Astrocyte (in vitro differentiated cells and primary cell): Measurements from ENCODE around the gene ALDH1B1. TPM values are rescaled to one million over a fixed set of nuclear protein-coding genes. Genes with fewer than 3 reads are reported as not detected.

Experiments
- DNase-seq: peaks from one replicate; pipeline ENCODE4 v3.0.0-alpha.2; 2010; ENCODE audit warnings: low read depth
- FAIRE-seq: peaks from 2 replicates; lab custom pipeline; 2011; peaks lifted over from hg19 to GRCh38; lab: Jason Lieb, UNC
- H2AFZ ChIP-seq: 2 replicates; pipeline ENCODE4 v1.6.0; 2012; ENCODE audit warnings: low read depth, low read length, inconsistent platforms
- H3K27ac ChIP-seq: 2 replicates; pipeline ENCODE4 v1.5.1; 2011; ENCODE audit warnings: low read depth, low read length, inconsistent platforms
- H3K27me3 ChIP-seq: 2 replicates; pipeline ENCODE4 v1.6.0; 2011; ENCODE audit warnings: low read length, inconsistent platforms; ENCODE audit not compliant: insufficient read depth
- H3K36me3 ChIP-seq: 2 replicates; pipeline ENCODE4 v1.5.1; 2011; ENCODE audit warnings: low read length, inconsistent platforms; ENCODE audit not compliant: insufficient read depth
- H3K4me1 ChIP-seq: 2 replicates; pipeline ENCODE4 v1.5.1; 2011; ENCODE audit warnings: low read length, inconsistent platforms; ENCODE audit not compliant: insufficient read depth
- H3K4me2 ChIP-seq: 2 replicates; pipeline ENCODE4 v1.6.0; 2012; ENCODE audit warnings: low read length, inconsistent platforms
- H3K4me3 ChIP-seq: 2 replicates; pipeline ENCODE4 v1.5.1; 2011; ENCODE audit warnings: low read depth, mild to moderate bottlenecking, low read length, inconsistent platforms; ENCODE audit not compliant: insufficient read depth
- H3K79me2 ChIP-seq: 2 replicates; pipeline ENCODE4 v1.6.0; 2012; ENCODE audit warnings: mild to moderate bottlenecking, low read length, inconsistent platforms; ENCODE audit not compliant: insufficient read depth
- H3K9ac ChIP-seq: 2 replicates; pipeline ENCODE4 v1.6.0; 2012; ENCODE audit warnings: mild to moderate bottlenecking, low read length, inconsistent platforms
- H3K9me3 ChIP-seq: 2 replicates; pipeline ENCODE4 v1.5.1; 2012; ENCODE audit warnings: low read depth, mild to moderate bottlenecking, low read length, inconsistent platforms; ENCODE audit not compliant: insufficient read depth
- H4K20me1 ChIP-seq: 2 replicates; pipeline ENCODE4 v1.6.0; 2012; ENCODE audit warnings: low read length, inconsistent platforms; ENCODE audit not compliant: insufficient read depth
- H3K27ac Mint-ChIP-seq: one replicate; pipeline ENCODE4 v1.8.0; 2021; ENCODE audit warnings: mild to moderate bottlenecking, mixed read lengths; ENCODE audit not compliant: unreplicated experiment
- H3K27me3 Mint-ChIP-seq: one replicate; pipeline ENCODE4 v1.8.0; 2021; ENCODE audit warnings: low read depth, mixed read lengths; ENCODE audit not compliant: unreplicated experiment
- H3K36me3 Mint-ChIP-seq: one replicate; pipeline ENCODE4 v1.8.0; 2021; ENCODE audit warnings: low read depth, mixed read lengths; ENCODE audit not compliant: unreplicated experiment
- H3K4me1 Mint-ChIP-seq: one replicate; pipeline ENCODE4 v1.8.0; 2021; ENCODE audit warnings: low read depth, mixed read lengths; ENCODE audit not compliant: unreplicated experiment
- H3K4me3 Mint-ChIP-seq: one replicate; pipeline ENCODE4 v1.8.0; 2021; ENCODE audit warnings: mild to moderate bottlenecking, moderate library complexity, mixed read lengths; ENCODE audit not compliant: unreplicated experiment
- H3K9me3 Mint-ChIP-seq: one replicate; pipeline ENCODE4 v1.8.0; 2021; ENCODE audit warnings: mild to moderate bottlenecking, mixed read lengths; ENCODE audit not compliant: unreplicated experiment
- CTCF ChIP-seq: IDR thresholded peaks from 2 replicates; pipeline ENCODE4 v1.5.1; 2011; ENCODE audit warnings: low read depth, mild to moderate bottlenecking, inconsistent platforms, low read length, moderate library complexity; ENCODE audit not compliant: insufficient read depth
- EZH2 ChIP-seq: IDR thresholded peaks from 2 replicates; pipeline ENCODE4 v1.6.1; 2012; ENCODE audit warnings: mild to moderate bottlenecking, low read length, inconsistent platforms; ENCODE audit not compliant: insufficient read depth
- total RNA-seq: library from RNA; stranded (reverse); gene quantifications from 2 replicates; pipeline ENCODE4 v1.2.1, GENCODE V29; 2021

ALDH1B1 gene
- total RNA-seq, 1 donor from 2014 or later, result 124 TPM

- Histone ChIP-seq H3K36me3 (no peaks in the 10 kb centered on the region), H3K9me3 (no peaks in the 10 kb centered on the region), H3K9ac (no peak overlapping the region), H3K4me3 (no peak overlapping the region), H3K4me2 (no peak overlapping the region), H3K4me1 (peaks cover 45% of the 10 kb centered on the region), H3K27ac (no peak overlapping the region), H2AFZ (no peak overlapping the region), H3K79me2 (no peaks in the 10 kb centered on the region), H4K20me1 (no peaks in the 10 kb centered on the region), H3K27me3 (no peaks in the 10 kb centered on the region)
- TF ChIP-seq EZH2 (no peak), CTCF (no peak)
- no peak for FAIRE-seq
- peaks cover 52% of the 10 kb centered on the region for H3K4me1 Mint-ChIP-seq
- no peaks in the 10 kb centered on the region for H3K36me3 Mint-ChIP-seq
- no peaks in the 10 kb centered on the region for H3K9me3 Mint-ChIP-seq
- H3K27me3 Mint-ChIP-seq, result peaks cover 12% of the 10 kb centered on the region
- H3K27ac Mint-ChIP-seq, result peak overlapping the region; percentile 58
- no peak for DNase-seq
- H3K4me3 Mint-ChIP-seq, result no peak overlapping the region
Measured at GRCh38 chr9:38359297-38359653, 33.2 kb upstream of the ALDH1B1 start.

- peak overlapping the region; percentile 9 for H3K9ac ChIP-seq
- no peak overlapping the region for H3K4me3 Mint-ChIP-seq
- H3K79me2 ChIP-seq, result no peaks in the 10 kb centered on the region
- H3K4me3 ChIP-seq, result no peak overlapping the region
- H4K20me1 ChIP-seq, result no peaks in the 10 kb centered on the region
- H3K27ac ChIP-seq, result peak overlapping the region; percentile 35
- H3K36me3 Mint-ChIP-seq, result no peaks in the 10 kb centered on the region
- H3K4me2 ChIP-seq, result peak overlapping the region; percentile 64
- peak overlapping the region; percentile 95 for H3K27ac Mint-ChIP-seq
- peak; percentile 58 for FAIRE-seq
- DNase-seq, result peak; percentile 29
- peaks cover 2% of the 10 kb centered on the region for H3K9me3 Mint-ChIP-seq
- no peak overlapping the region for H2AFZ ChIP-seq
- peaks cover 15% of the 10 kb centered on the region for H3K27me3 Mint-ChIP-seq
- H3K4me1 Mint-ChIP-seq, result peaks cover 52% of the 10 kb centered on the region
- peaks cover 45% of the 10 kb centered on the region for H3K4me1 ChIP-seq
- no peaks in the 10 kb centered on the region for H3K36me3 ChIP-seq
- no peaks in the 10 kb centered on the region for H3K9me3 ChIP-seq
- TF ChIP-seq EZH2 (no peak), CTCF (no peak)
- no peaks in the 10 kb centered on the region for H3K27me3 ChIP-seq
Measured at GRCh38 chr9:38359689-38360385, 32.7 kb upstream of the ALDH1B1 start.

GRCh38 chr9:38360839-38361472 lies 31.5 kb upstream of the ALDH1B1 start:
- Histone ChIP-seq H2AFZ (no peak overlapping the region), H3K79me2 (no peaks in the 10 kb centered on the region), H3K9me3 (no peaks in the 10 kb centered on the region), H3K27me3 (no peaks in the 10 kb centered on the region), H3K9ac (peak overlapping the region; percentile 9), H3K36me3 (no peaks in the 10 kb centered on the region), H3K27ac (peak overlapping the region; percentile 35), H3K4me2 (peak overlapping the region; percentile 64), H3K4me1 (peaks cover 45% of the 10 kb centered on the region), H3K4me3 (no peak overlapping the region), H4K20me1 (no peaks in the 10 kb centered on the region)
- H3K4me1 Mint-ChIP-seq, result peaks cover 52% of the 10 kb centered on the region
- H3K9me3 Mint-ChIP-seq, result peaks cover 2% of the 10 kb centered on the region
- FAIRE-seq, result no peak
- no peak overlapping the region for H3K4me3 Mint-ChIP-seq
- TF ChIP-seq CTCF (no peak), EZH2 (no peak)
- DNase-seq, result no peak
- H3K27me3 Mint-ChIP-seq, result peaks cover 14% of the 10 kb centered on the region
- H3K36me3 Mint-ChIP-seq, result no peaks in the 10 kb centered on the region
- no peak overlapping the region for H3K27ac Mint-ChIP-seq
